ENCODE results near the gene PCDHB4. TPM values are rescaled to one million over a fixed set of nuclear protein-coding genes. Genes with fewer than 3 reads are reported as not detected.

Gene PCDHB4
- total and polyA plus RNA-seq, 2 of the 13 experiments (the other 11 are each of a cell fraction or from before 2014, with no cell fraction given), result 0.08 to 0.13 TPM

- 0 out of 2 replicates have a peak, but pooled peaks have one; percentile 11 for TF ChIP-seq PITX1 (CRISPR knock-in tag; IDR thresholded peaks at IDR 0.05)
- 0 out of 2 replicates have a peak, but pooled peaks have one; percentile 17 for TF ChIP-seq ZNF605 (CRISPR knock-in tag; IDR thresholded peaks at IDR 0.05)
- TF ChIP-seq ZNF709 (CRISPR knock-in tag; IDR thresholded peaks at IDR 0.05), result no peak
- no peak for TF ChIP-seq ZNF3 (CRISPR knock-in tag; IDR thresholded peaks at IDR 0.05)
- peak; percentile 56; the same call in 1 of the 2 replicates for TF ChIP-seq ZFY (CRISPR knock-in tag; IDR thresholded peaks at IDR 0.05)
- no peak for TF ChIP-seq ZSCAN20 (CRISPR knock-in tag; IDR thresholded peaks at IDR 0.05; ENCODE audit: borderline replicate concordance)
- no peak; the same call in 1 of the 2 replicates for TF ChIP-seq NFKB2 (CRISPR knock-in tag; IDR thresholded peaks at IDR 0.05; ENCODE audit: borderline replicate concordance)
- TF ChIP-seq ZNF576 (CRISPR knock-in tag; IDR thresholded peaks at IDR 0.05), result no peak
- no peak for TF ChIP-seq TFDP1 (CRISPR knock-in tag; IDR thresholded peaks at IDR 0.05; ENCODE audit: borderline replicate concordance)
- TF ChIP-seq ZNF263 (CRISPR knock-in tag; IDR thresholded peaks at IDR 0.05), result 0 out of 2 replicates have a peak, but pooled peaks have one; percentile 37
- TF ChIP-seq ZNF616 (CRISPR knock-in tag; IDR thresholded peaks at IDR 0.05; ENCODE audit: low read depth), result no peak
- no peak for TF ChIP-seq MIER3 (CRISPR knock-in tag; IDR thresholded peaks at IDR 0.05; ENCODE audit: borderline replicate concordance)
- TF ChIP-seq HDAC2 (CRISPR knock-in tag; IDR thresholded peaks at IDR 0.05), result 0 out of 2 replicates have a peak, but pooled peaks have one; percentile 39
- TF ChIP-seq ATF4 (CRISPR knock-in tag; IDR thresholded peaks at IDR 0.05), result no peak
- TF ChIP-seq DR1 (CRISPR knock-in tag; IDR thresholded peaks at IDR 0.05), result no peak
- no peak for TF ChIP-seq ZNF546 (CRISPR knock-in tag; conservative IDR thresholded peaks at IDR 0.05)
- TF ChIP-seq ZNF362 (CRISPR knock-in tag; IDR thresholded peaks at IDR 0.05; ENCODE audit: borderline replicate concordance), result no peak
- TF ChIP-seq ZNF639 (CRISPR knock-in tag; conservative IDR thresholded peaks at IDR 0.05), result no peak
- 0 out of 2 replicates have a peak, but pooled peaks have one; percentile 65 for TF ChIP-seq ZNF414 (CRISPR knock-in tag; IDR thresholded peaks at IDR 0.05)
- TF ChIP-seq PRDM4 (CRISPR knock-in tag; IDR thresholded peaks at IDR 0.05; ENCODE audit: borderline replicate concordance), result 0 out of 2 replicates have a peak, but pooled peaks have one; percentile 30
- TF ChIP-seq CEBPB (IDR thresholded peaks at IDR 0.05; ENCODE audit: borderline replicate concordance, low read depth, low read length), result no peak
Measured at GRCh38 chr5:141094481-141095262, 26.9 kb upstream of the PCDHB4 start, which contains the start of gene PCDHB2 (continued).
